ENCODE data around the gene PTGR1.
A peak's percentile ranks its signal among the peaks of the same experiment; 100 is the strongest.

- TF ChIP-seq CTCF (conservative IDR thresholded peaks at IDR 0.05; ENCODE audit: low read depth in 2 of 2) (no peak), POLR2AphosphoS5 (IDR thresholded peaks at IDR 0.05; ENCODE audit: low read depth) (peak; percentile 98), REST (IDR thresholded peaks at IDR 0.05; ENCODE audit: unreplicated experiment) (no peak), EZH2phosphoT487 (IDR thresholded peaks at IDR 0.05; ENCODE audit: unreplicated experiment) (no peak), EZH2 (IDR thresholded peaks at IDR 0.05; ENCODE audit: low read depth, unreplicated experiment) (no peak), CREB1 (CRISPR knock-in tag; IDR thresholded peaks at IDR 0.05; ENCODE audit: low read depth) (peak; percentile 91), ZNF114 (CRISPR knock-in tag; IDR thresholded peaks at IDR 0.05) (no peak), ETS1 (IDR thresholded peaks at IDR 0.05) (no peak; the same call in 1 of the 2 replicates), JUNB (IDR thresholded peaks at IDR 0.05; ENCODE audit: unreplicated experiment) (no peak), ZNF331 (CRISPR knock-in tag; IDR thresholded peaks at IDR 0.05; ENCODE audit: low read depth) (no peak), NANOG (IDR thresholded peaks at IDR 0.05; ENCODE audit: borderline replicate concordance) (no peak), STAT1 (IDR thresholded peaks at IDR 0.05; ENCODE audit: unreplicated experiment) (no peak), ZNF462 (CRISPR knock-in tag; IDR thresholded peaks at IDR 0.05) (no peak)
These were observed 31.9 kb upstream of the PTGR1 start, which contains the start of gene DNAJC25 for GRCh38 chr9:111631214-111631971.

Measured in GM23338 (cell line).